PFSK-1 (cell line): ENCODE measurements around the gene NAALADL1.

ENCODE experiments used
- FOXP2 ChIP-seq: optimal IDR thresholded peaks from 2 replicates; pipeline ENCODE3; 2011; ENCODE audit warnings: borderline replicate concordance, control low read depth, inconsistent platforms; ENCODE audit not compliant: insufficient read depth; ENCODE audit errors: extremely low read length, extremely low read depth
- POLR2AphosphoS5 ChIP-seq: IDR thresholded peaks from 2 replicates; pipeline ENCODE4 v1.6.1; 2012; ENCODE audit warnings: low read depth, mild to moderate bottlenecking, control low read depth, low read length, moderate library complexity
- REST ChIP-seq, 2 experiments: IDR thresholded peaks; 2 replicates each; pipeline versions ENCODE4 v1.6.1 to v1.8.0; 2011 to 2012; ENCODE audit warnings: low read depth in 2 of 2, low read length in 2 of 2, control low read depth in 1 of 2, inconsistent platforms in 1 of 2, mild to moderate bottlenecking in 1 of 2, moderate library complexity in 1 of 2; ENCODE audit not compliant: insufficient read depth in 1 of 2
- SIN3A ChIP-seq: IDR thresholded peaks from 2 replicates; pipeline ENCODE4 v1.6.1; 2012; ENCODE audit warnings: mild to moderate bottlenecking, low read length, moderate library complexity, borderline replicate concordance; ENCODE audit not compliant: insufficient read depth
- TAF1 ChIP-seq: IDR thresholded peaks from 2 replicates; pipeline ENCODE4 v1.6.1; 2012; ENCODE audit warnings: low read length, control low read depth, borderline replicate concordance; ENCODE audit not compliant: insufficient read depth

Gene NAALADL1

GRCh38 chr11:64998141-64998540, 60.2 kb downstream of the NAALADL1 start:
- no peak for TF ChIP-seq TAF1
- no peak for TF ChIP-seq FOXP2
- no peak for TF ChIP-seq REST (IDR thresholded peaks at IDR 0.05; ENCODE audit: insufficient read depth in 1 of 2, low read depth in 2 of 2, low read length in 2 of 2)
- no peak for TF ChIP-seq POLR2AphosphoS5
- no peak for TF ChIP-seq SIN3A

DNA sequence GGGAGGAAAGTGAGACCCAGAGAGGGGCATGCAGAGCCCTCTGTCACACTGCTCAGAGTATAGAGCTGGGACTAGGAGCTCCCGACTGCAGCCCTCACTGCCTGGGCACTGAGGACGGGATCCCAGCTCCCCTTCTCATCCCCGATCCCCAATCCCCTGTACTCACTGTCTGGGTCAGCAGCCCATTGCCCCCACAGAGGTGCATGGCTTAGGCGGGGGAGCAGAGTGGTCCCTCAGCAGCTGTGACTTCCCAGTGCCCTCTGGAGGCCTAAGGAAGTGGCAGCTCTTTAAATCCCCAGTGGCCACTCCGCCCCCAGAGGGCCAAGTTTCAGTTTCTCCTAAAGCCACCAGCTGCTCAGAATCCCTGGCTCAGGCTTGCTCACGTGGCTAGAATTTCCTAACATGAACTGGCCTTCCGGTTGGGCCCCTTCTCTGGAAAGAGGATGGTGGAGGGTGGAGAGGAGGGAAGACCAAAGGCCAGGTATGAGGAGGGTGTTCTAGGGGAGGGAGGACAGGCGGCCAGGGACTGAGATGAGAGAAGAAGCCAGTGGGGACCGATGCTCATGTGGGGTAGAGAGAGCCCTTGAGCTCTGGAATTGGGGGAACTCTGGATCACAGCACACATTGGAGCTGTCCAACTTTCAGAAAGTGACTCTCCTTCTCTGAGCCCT, 61.5 kb downstream of the NAALADL1 start, which contains the start of gene BATF2:
Gene BATF2 (minus strand): TSS at position 262 of the 671 bp plus-strand sequence. CDS start 57 bp downstream, at position 205.
- TF ChIP-seq POLR2AphosphoS5 (no peak), REST (IDR thresholded peaks at IDR 0.05; ENCODE audit: insufficient read depth in 1 of 2, low read depth in 2 of 2, low read length in 2 of 2) (peak; percentile 30 to 82; a peak in 2 of 4 replicates), TAF1 (no peak), SIN3A (no peak), FOXP2 (no peak)

GRCh38 chr11:64996327-64996709, 62.0 kb downstream of the NAALADL1 start:
- no peak for TF ChIP-seq SIN3A
- no peak for TF ChIP-seq REST (IDR thresholded peaks at IDR 0.05; ENCODE audit: insufficient read depth in 1 of 2, low read depth in 2 of 2, low read length in 2 of 2)
- TF ChIP-seq FOXP2, result no peak
- no peak for TF ChIP-seq TAF1
- no peak for TF ChIP-seq POLR2AphosphoS5
